Measurements from ENCODE around the gene SAP30BP.

GRCh38 chr17:75692976-75693375 is 25.8 kb downstream of the SAP30BP start:
- TF ChIP-seq CTCF (IDR thresholded peaks at IDR 0.05) (no peak), POLR2AphosphoS5 (IDR thresholded peaks at IDR 0.05) (no peak), POLR2A (IDR thresholded peaks at IDR 0.05) (no peak)

Data from gastroesophageal sphincter (tissue), 3 donors.